HG03571 (cell line): ENCODE data around the gene MRGPRE.

ENCODE experiments used
- ATAC-seq: cut with Tn5 transposase; IDR thresholded peaks from one replicate; pipeline ENCODE4 v1.9.1; 2021; ENCODE audit not compliant: unreplicated experiment

The MRGPRE gene

GRCh38 chr11:3197044-3197695 lies 35.0 kb downstream of the MRGPRE start:
- no peak for ATAC-seq

- ATAC-seq: no peak
These were observed 35.8 kb downstream of the MRGPRE start for GRCh38 chr11:3196161-3197043.

GRCh38 chr11:3195251-3196160 lies 36.7 kb downstream of the MRGPRE start:
- no peak for ATAC-seq

- no peak for ATAC-seq
These were observed 38.0 kb downstream of the MRGPRE start for GRCh38 chr11:3194016-3194816.

- no peak for ATAC-seq
These were observed 38.7 kb downstream of the MRGPRE start for GRCh38 chr11:3193373-3194015.

GRCh38 chr11:3192511-3193372 lies 39.5 kb downstream of the MRGPRE start:
- no peak for ATAC-seq

GRCh38 chr11:3191586-3192324 lies 40.5 kb downstream of the MRGPRE start:
- no peak for ATAC-seq

- ATAC-seq: no peak
These were observed 41.6 kb downstream of the MRGPRE start for GRCh38 chr11:3190600-3190999.

GRCh38 chr11:3189886-3190583 lies 42.2 kb downstream of the MRGPRE start:
- ATAC-seq: no peak

GRCh38 chr11:3189196-3189843 lies 42.9 kb downstream of the MRGPRE start:
- no peak for ATAC-seq

GRCh38 chr11:3188496-3189195 lies 43.6 kb downstream of the MRGPRE start:
- no peak for ATAC-seq

- ATAC-seq: no peak
These were observed 45.9 kb downstream of the MRGPRE start for GRCh38 chr11:3186166-3186953.

- no peak for ATAC-seq
These were observed 47.4 kb downstream of the MRGPRE start for GRCh38 chr11:3184732-3185347.

- no peak for ATAC-seq
These were observed 48.7 kb downstream of the MRGPRE start for GRCh38 chr11:3183523-3183922.

- ATAC-seq: no peak
These were observed 49.8 kb downstream of the MRGPRE start for GRCh38 chr11:3182462-3182852.
